NOMO-1 treated with dmso at 0.1 percent for 144 hours (cell line): ENCODE data around the gene NEDD9.

ENCODE experiments used
- DNase-seq: peaks from one replicate; lab custom pipeline; 2025; ENCODE audit not compliant: unreplicated experiment; lab: John Stamatoyannopoulos, UW

NEDD9 gene

GRCh38 chr6:11232193-11232769 is at the start of gene NEDD9:
NEDD9 (minus strand) TSS chr6:11232668; CDS start chr6:11232515, 153 bp downstream.
- peak; percentile 85 for DNase-seq

GRCh38 chr6:11282245-11282644 is 49.8 kb upstream of the NEDD9 start:
- DNase-seq = no peak

GRCh38 chr6:11280394-11280793 is 47.9 kb upstream of the NEDD9 start:
- no peak for DNase-seq

GRCh38 chr6:11279284-11279689 is 46.8 kb upstream of the NEDD9 start:
- DNase-seq = no peak

- DNase-seq = no peak
Observed at GRCh38 chr6:11278207-11278559, 45.7 kb upstream of the NEDD9 start.

- DNase-seq = no peak
Observed at GRCh38 chr6:11277275-11278206, 45.1 kb upstream of the NEDD9 start.

GRCh38 chr6:11276911-11277274 is 44.4 kb upstream of the NEDD9 start:
- DNase-seq = no peak

GRCh38 chr6:11276228-11276627 is 43.8 kb upstream of the NEDD9 start:
- no peak for DNase-seq

- peak; percentile 21 for DNase-seq
Observed at GRCh38 chr6:11275598-11275997, 43.1 kb upstream of the NEDD9 start.

- no peak for DNase-seq
Observed at GRCh38 chr6:11273406-11274065, 41.1 kb upstream of the NEDD9 start.

- no peak for DNase-seq
Observed at GRCh38 chr6:11272491-11273192, 40.2 kb upstream of the NEDD9 start.

- no peak for DNase-seq
Observed at GRCh38 chr6:11271228-11272020, 39.0 kb upstream of the NEDD9 start.

- DNase-seq = no peak
Observed at GRCh38 chr6:11270030-11271027, 37.9 kb upstream of the NEDD9 start.

GRCh38 chr6:11268978-11269377 is 36.5 kb upstream of the NEDD9 start:
- DNase-seq = no peak

GRCh38 chr6:11266926-11267325 is 34.5 kb upstream of the NEDD9 start:
- DNase-seq = no peak

- DNase-seq = no peak
Observed at GRCh38 chr6:11265932-11266331, 33.5 kb upstream of the NEDD9 start.

GRCh38 chr6:11264100-11264499 is 31.6 kb upstream of the NEDD9 start:
- no peak for DNase-seq

GRCh38 chr6:11263291-11263775 is 30.9 kb upstream of the NEDD9 start:
- DNase-seq = no peak

- DNase-seq = no peak
Observed at GRCh38 chr6:11262242-11262641, 29.8 kb upstream of the NEDD9 start.
